Ascending aorta (tissue), 2 donors: Measurements from ENCODE around the gene TNS2. TPM values are rescaled to one million over a fixed set of nuclear protein-coding genes. Genes with fewer than 3 reads are reported as not detected.
"Not testable (repeated sequence)": the region's sequence is repeated elsewhere in the genome, so short reads cannot be mapped to it uniquely, and the experiment has no call there.

Experiments
- DNase-seq, 2 donors: peaks; one replicate each; pipeline ENCODE4 v3.0.0-alpha.2; 2019; ENCODE audit warnings: low spot score in 2 of 2
- H3K27ac ChIP-seq, 2 donors: fragments of 200-600 bp; sonication (generic); one replicate each; pipeline ENCODE4 v1.5.1; 2016 to 2017; ENCODE audit warnings: mild to moderate bottlenecking in 1 of 2
- H3K27me3 ChIP-seq: fragments of 200-600 bp; sonication (generic); one replicate; pipeline ENCODE4 v1.5.1; 2017
- H3K36me3 ChIP-seq, 2 donors: fragments of 200-600 bp; sonication (generic); one replicate each; pipeline ENCODE4 v1.5.1; 2016
- H3K4me1 ChIP-seq, 2 donors: fragments of 200-600 bp; sonication (generic); one replicate each; pipeline ENCODE4 v1.5.1; 2016 to 2017; ENCODE audit warnings: mild to moderate bottlenecking in 1 of 2
- H3K4me3 ChIP-seq, 2 donors: fragments of 200-600 bp; sonication (generic); one replicate each; pipeline ENCODE4 v1.5.1; 2016 to 2017; ENCODE audit warnings: mild to moderate bottlenecking in 1 of 2
- H3K9me3 ChIP-seq, 2 donors: fragments of 200-600 bp; sonication (generic); one replicate each; pipeline ENCODE4 v1.5.1; 2016
- intact Hi-C: fragments of 100-400 bp; cut with DNase I; formaldehyde crosslinking; loops from one replicate; pipeline ENCODE4 v1.15.1; 2023
- total RNA-seq: library from RNA; depleted of rRNA; stranded (reverse); fragments of >200 nt; gene quantifications from one replicate; pipeline ENCODE4 v1.1.0, GENCODE V29; 2016
- TF ChIP-seq, protein P1 (sequence below), 3 experiments: fragments of 200-600 bp in 2 of 3; fragments of 450-650 bp in 1 of 3; sonication (generic) in 2 of 3; IDR thresholded peaks; one replicate each; pipeline ENCODE4 v1.5.1; 2016 to 2019; ENCODE audit warnings: antibody characterized with exemption in 3 of 3, mild to moderate bottlenecking in 1 of 3, moderate library complexity in 1 of 3

Gene TNS2
- total RNA-seq, 1 donor from 2014 or later: 608 TPM

- intact Hi-C loops: loop anchor here (1.0 to 10.0 kb wide), 3 partner anchors 72 to 982 kb away; partner anchors contain the start of gene SPRYD3
Observed at GRCh38 chr12:53006810-53007309, 43.0 kb upstream of the TNS2 start.

GRCh38 chr12:53007343-53007742 lies 42.5 kb upstream of the TNS2 start:
- H3K36me3 ChIP-seq: no peaks in the 10 kb centered on the region
- H3K9me3 ChIP-seq: no peaks in the 10 kb centered on the region
- TF ChIP-seq, protein P1, sequence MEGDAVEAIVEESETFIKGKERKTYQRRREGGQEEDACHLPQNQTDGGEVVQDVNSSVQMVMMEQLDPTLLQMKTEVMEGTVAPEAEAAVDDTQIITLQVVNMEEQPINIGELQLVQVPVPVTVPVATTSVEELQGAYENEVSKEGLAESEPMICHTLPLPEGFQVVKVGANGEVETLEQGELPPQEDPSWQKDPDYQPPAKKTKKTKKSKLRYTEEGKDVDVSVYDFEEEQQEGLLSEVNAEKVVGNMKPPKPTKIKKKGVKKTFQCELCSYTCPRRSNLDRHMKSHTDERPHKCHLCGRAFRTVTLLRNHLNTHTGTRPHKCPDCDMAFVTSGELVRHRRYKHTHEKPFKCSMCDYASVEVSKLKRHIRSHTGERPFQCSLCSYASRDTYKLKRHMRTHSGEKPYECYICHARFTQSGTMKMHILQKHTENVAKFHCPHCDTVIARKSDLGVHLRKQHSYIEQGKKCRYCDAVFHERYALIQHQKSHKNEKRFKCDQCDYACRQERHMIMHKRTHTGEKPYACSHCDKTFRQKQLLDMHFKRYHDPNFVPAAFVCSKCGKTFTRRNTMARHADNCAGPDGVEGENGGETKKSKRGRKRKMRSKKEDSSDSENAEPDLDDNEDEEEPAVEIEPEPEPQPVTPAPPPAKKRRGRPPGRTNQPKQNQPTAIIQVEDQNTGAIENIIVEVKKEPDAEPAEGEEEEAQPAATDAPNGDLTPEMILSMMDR (IDR thresholded peaks at IDR 0.05): no peak
- peak overlapping the region; percentile 79 to 87 for H3K27ac ChIP-seq
- no peaks in the 10 kb centered on the region for H3K27me3 ChIP-seq
- intact Hi-C loops: loop anchor here (10.0 kb wide), 2 partner anchors 863 to 983 kb away; no protein-coding TSS in a partner anchor
- peaks cover 14 to 28% of the 10 kb centered on the region in 2 donors for H3K4me1 ChIP-seq
- no peak for DNase-seq
- H3K4me3 ChIP-seq: peak overlapping the region; percentile 84 to 89

More at GRCh38 chr12:53006810-53007309, 43.0 kb upstream of the TNS2 start:
- peak in 1 of 2 donors; percentile 79 for DNase-seq
- Histone ChIP-seq H3K36me3 (no peaks in the 10 kb centered on the region), H3K9me3 (no peaks in the 10 kb centered on the region), H3K27me3 (no peaks in the 10 kb centered on the region), H3K27ac (peak overlapping the region; percentile 79 to 87), H3K4me3 (peak overlapping the region; percentile 84 to 89), H3K4me1 (peaks cover 14 to 28% of the 10 kb centered on the region in 2 donors)
- TF ChIP-seq, protein P1 (IDR thresholded peaks at IDR 0.05): no peak

- DNase-seq, H3K36me3 ChIP-seq, H3K27ac ChIP-seq, H3K4me3 ChIP-seq, H3K27me3 ChIP-seq, H3K9me3 ChIP-seq: not testable (repeated sequence)
- peaks cover 14 to 28% of the 10 kb centered on the region in 2 donors for H3K4me1 ChIP-seq
- intact Hi-C loops: loop anchor here (10.0 kb wide), 2 partner anchors 864 to 984 kb away; no protein-coding TSS in a partner anchor
Observed at GRCh38 chr12:53008760-53009159, 41.1 kb upstream of the TNS2 start.

DNA sequence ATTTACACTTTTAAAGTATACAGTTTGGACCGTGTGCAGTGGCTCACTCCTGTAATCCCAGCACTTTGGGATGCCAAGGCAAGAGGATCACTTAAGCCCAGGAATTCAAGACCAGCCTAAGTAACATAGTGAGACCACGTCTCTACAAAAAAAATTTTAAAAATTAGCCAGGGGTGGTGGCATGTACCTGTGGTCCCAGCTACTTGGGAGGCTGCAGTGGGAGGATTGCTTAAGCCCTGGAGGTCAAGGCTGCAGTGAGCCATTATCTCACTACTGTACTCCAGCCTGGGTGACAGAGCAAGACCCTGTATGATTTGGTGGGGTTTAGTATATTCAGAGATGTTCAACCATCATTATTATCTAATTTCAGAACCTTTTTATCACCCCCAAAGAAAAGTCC lies 38.9 kb upstream of the TNS2 start:
- intact Hi-C loops: no loop called here
- Histone ChIP-seq H3K4me1 (peaks cover 12 to 23% of the 10 kb centered on the region in 2 donors), H3K36me3 (no peaks in the 10 kb centered on the region), H3K4me3 (no peak overlapping the region), H3K27ac (no peak overlapping the region), H3K9me3 (no peaks in the 10 kb centered on the region), H3K27me3 (no peaks in the 10 kb centered on the region)
- DNase-seq: no peak
- TF ChIP-seq, protein P1 (IDR thresholded peaks at IDR 0.05): no peak

DNA sequence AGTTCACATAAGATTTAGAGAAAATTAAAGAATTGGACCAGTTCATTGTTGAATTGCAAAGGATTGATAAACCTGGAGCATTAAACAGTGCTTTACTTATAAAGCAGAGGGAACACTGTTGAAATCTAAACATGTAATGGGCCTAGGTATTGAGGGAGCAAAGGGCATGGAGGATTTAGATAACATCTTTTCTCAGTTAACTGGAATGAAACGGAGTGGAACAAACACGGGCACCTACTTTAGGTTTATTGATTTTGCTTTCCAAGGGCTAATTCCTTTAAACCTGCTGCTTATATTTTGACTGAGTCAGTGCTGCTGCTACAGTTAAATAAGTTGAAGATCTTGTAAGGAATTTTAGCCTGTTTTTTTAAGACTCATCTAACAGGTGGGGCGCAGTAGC lies 38.0 kb upstream of the TNS2 start:
- no peak for DNase-seq
- Histone ChIP-seq H3K36me3 (peaks cover 4 to 7% of the 10 kb centered on the region in 2 donors), H3K4me1 (peaks cover 12 to 23% of the 10 kb centered on the region in 2 donors), H3K27ac (no peak overlapping the region), H3K9me3 (no peaks in the 10 kb centered on the region), H3K4me3 (no peak overlapping the region), H3K27me3 (no peaks in the 10 kb centered on the region)
- intact Hi-C loops: no loop called here
- TF ChIP-seq, protein P1 (IDR thresholded peaks at IDR 0.05): no peak

GRCh38 chr12:53012928-53013327 lies 36.9 kb upstream of the TNS2 start:
- TF ChIP-seq, protein P1 (IDR thresholded peaks at IDR 0.05): no peak
- DNase-seq: no peak
- no peak overlapping the region for H3K27ac ChIP-seq
- intact Hi-C loops: no loop called here
- H3K9me3 ChIP-seq: no peaks in the 10 kb centered on the region
- no peaks in the 10 kb centered on the region for H3K27me3 ChIP-seq
- peaks cover 15 to 17% of the 10 kb centered on the region in 2 donors for H3K36me3 ChIP-seq
- peaks cover 3 to 13% of the 10 kb centered on the region in 2 donors for H3K4me1 ChIP-seq
- no peak overlapping the region for H3K4me3 ChIP-seq
